Retinal pigment epithelial cell (primary cell): ENCODE results near the gene PRAC1.

ENCODE experiments used
- DNase-seq: peaks from one replicate; pipeline ENCODE4 v3.0.0-alpha.2; 2010; ENCODE audit warnings: low read depth
- H3K4me3 ChIP-seq: 2 replicates; pipeline ENCODE4 v1.5.1; 2011; ENCODE audit warnings: mild to moderate bottlenecking, low read length, control low read depth, moderate library complexity
- CTCF ChIP-seq: conservative IDR thresholded peaks from 2 replicates; pipeline ENCODE4 v1.5.1; 2011; ENCODE audit warnings: low read depth, low read length, control low read depth, inconsistent platforms

PRAC1 gene

GRCh38 chr17:48737330-48738043, 15.2 kb upstream of the PRAC1 start:
- no peak for DNase-seq
- TF ChIP-seq CTCF = no peak

GRCh38 chr17:48735062-48735351, 12.7 kb upstream of the PRAC1 start:
- no peak for DNase-seq
- H3K4me3 ChIP-seq = no peak overlapping the region
- no peak for TF ChIP-seq CTCF

More at GRCh38 chr17:48737330-48738043, 15.2 kb upstream of the PRAC1 start:
- H3K4me3 ChIP-seq = no peak overlapping the region

GRCh38 chr17:48734333-48735061, 12.2 kb upstream of the PRAC1 start:
- H3K4me3 ChIP-seq = no peak overlapping the region
- no peak for TF ChIP-seq CTCF
- DNase-seq = no peak

- TF ChIP-seq CTCF = no peak
- no peak for DNase-seq
- H3K4me3 ChIP-seq = no peak overlapping the region
Measured at GRCh38 chr17:48733632-48734328, 11.5 kb upstream of the PRAC1 start.

GRCh38 chr17:48732688-48733629, 10.6 kb upstream of the PRAC1 start:
- no peak overlapping the region for H3K4me3 ChIP-seq
- no peak for DNase-seq
- no peak for TF ChIP-seq CTCF

GRCh38 chr17:48731355-48731754, 9.0 kb upstream of the PRAC1 start:
- no peak overlapping the region for H3K4me3 ChIP-seq
- TF ChIP-seq CTCF = no peak
- DNase-seq = no peak
